H9 (cell line): Measurements from ENCODE around the gene SCGB3A2. TPM values are rescaled to one million over a fixed set of nuclear protein-coding genes. Genes with fewer than 3 reads are reported as not detected.

ENCODE experiments used
- DNase-seq: peaks from one replicate; pipeline ENCODE4 v3.0.0-alpha.2; 2017
- H2AFZ ChIP-seq: one replicate; pipeline ENCODE4 v1.6.1; 2013; ENCODE audit warnings: mild to moderate bottlenecking, low read length, control low read depth, moderate library complexity
- H2AK5ac ChIP-seq: 2 replicates; pipeline ENCODE4 v1.6.1; 2013; ENCODE audit warnings: low read length, control low read depth, mixed read lengths; ENCODE audit not compliant: insufficient read length
- H2BK120ac ChIP-seq: one replicate; pipeline ENCODE4 v1.6.1; 2013; ENCODE audit warnings: low read depth, mild to moderate bottlenecking, low read length, control low read depth, inconsistent platforms; ENCODE audit not compliant: poor library complexity, severe bottlenecking
- H2BK12ac ChIP-seq: 2 replicates; pipeline ENCODE4 v1.6.1; 2013; ENCODE audit warnings: low read length, control low read depth, mixed read lengths, low read depth; ENCODE audit not compliant: insufficient read length
- H2BK15ac ChIP-seq: 2 replicates; pipeline ENCODE4 v1.6.1; 2013; ENCODE audit warnings: low read depth, low read length, control low read depth
- H2BK20ac ChIP-seq: one replicate; pipeline ENCODE4 v1.6.1; 2013; ENCODE audit warnings: low read depth, mild to moderate bottlenecking, low read length, control low read depth, inconsistent platforms; ENCODE audit not compliant: poor library complexity, severe bottlenecking
- H2BK5ac ChIP-seq: 2 replicates; pipeline ENCODE4 v1.6.1; 2013; ENCODE audit warnings: low read length, control low read depth, mixed read lengths; ENCODE audit not compliant: insufficient read length
- H3K14ac ChIP-seq: 2 replicates; pipeline ENCODE4 v1.6.1; 2013; ENCODE audit warnings: low read length, control low read depth; ENCODE audit not compliant: insufficient read depth
- H3K18ac ChIP-seq: 2 replicates; pipeline ENCODE4 v1.6.1; 2013; ENCODE audit warnings: low read depth, mild to moderate bottlenecking, mixed read lengths, low read length, control low read depth; ENCODE audit not compliant: insufficient read length
- H3K23ac ChIP-seq: 2 replicates; pipeline ENCODE4 v1.6.1; 2013; ENCODE audit warnings: low read length, control low read depth, mixed read lengths, low read depth; ENCODE audit not compliant: insufficient read length
- H3K23me2 ChIP-seq: 2 replicates; pipeline ENCODE4 v1.6.1; 2013; ENCODE audit warnings: low read depth, mild to moderate bottlenecking, mixed read lengths, low read length, control low read depth; ENCODE audit not compliant: insufficient read length, poor library complexity, severe bottlenecking
- H3K27ac ChIP-seq: 2 replicates; pipeline ENCODE4 v1.5.1; 2013; ENCODE audit warnings: low read length, control low read depth, mixed read lengths, low read depth; ENCODE audit not compliant: insufficient read length
- H3K27me3 ChIP-seq: 2 replicates; pipeline ENCODE4 v1.6.1; 2013; ENCODE audit warnings: low read length, control low read depth, inconsistent platforms; ENCODE audit not compliant: insufficient read depth
- H3K4ac ChIP-seq: 2 replicates; pipeline ENCODE4 v1.6.1; 2013; ENCODE audit warnings: low read depth, mild to moderate bottlenecking, control low read depth, inconsistent platforms, low read length, moderate library complexity
- H3K4me1 ChIP-seq: 2 replicates; pipeline ENCODE4 v1.6.1; 2013; ENCODE audit warnings: low read length, control low read depth, inconsistent platforms; ENCODE audit not compliant: insufficient read depth
- H3K4me2 ChIP-seq: 2 replicates; pipeline ENCODE4 v1.6.1; 2013; ENCODE audit warnings: low read length, control low read depth, mixed read lengths; ENCODE audit not compliant: insufficient read length, insufficient read depth
- H3K56ac ChIP-seq: 2 replicates; pipeline ENCODE4 v1.6.1; 2013; ENCODE audit warnings: low read depth, mild to moderate bottlenecking, mixed read lengths, low read length, control low read depth; ENCODE audit not compliant: insufficient read length
- H3K79me1 ChIP-seq: 2 replicates; pipeline ENCODE4 v1.6.1; 2013; ENCODE audit warnings: low read depth, mild to moderate bottlenecking, moderate library complexity, low read length, control low read depth, inconsistent platforms; ENCODE audit not compliant: insufficient read depth, poor library complexity, severe bottlenecking
- H3K79me2 ChIP-seq: 2 replicates; pipeline ENCODE4 v1.6.1; 2013; ENCODE audit warnings: low read length, control low read depth, inconsistent platforms; ENCODE audit not compliant: insufficient read depth
- H3K9ac ChIP-seq: 2 replicates; pipeline ENCODE4 v1.6.1; 2013; ENCODE audit warnings: low read length, control low read depth, mixed read lengths; ENCODE audit not compliant: insufficient read length; ENCODE audit errors: extremely low read depth
- H3K9me3 ChIP-seq: one replicate; pipeline ENCODE4 v1.6.1; 2013; ENCODE audit warnings: low read depth, low read length, inconsistent platforms; ENCODE audit not compliant: control insufficient read depth
- H3T11ph ChIP-seq: one replicate; pipeline ENCODE4 v1.6.1; 2013; ENCODE audit warnings: mild to moderate bottlenecking, low read length, control low read depth, inconsistent platforms
- H4K20me1 ChIP-seq: one replicate; pipeline ENCODE4 v1.6.1; 2013; ENCODE audit not compliant: control insufficient read depth, insufficient read length, insufficient read depth
- H4K5ac ChIP-seq: 2 replicates; pipeline ENCODE4 v1.6.1; 2013; ENCODE audit warnings: low read depth, mild to moderate bottlenecking, mixed read lengths, low read length, control low read depth; ENCODE audit not compliant: insufficient read length
- H4K8ac ChIP-seq: replicated peaks from 2 replicates; pipeline ENCODE4 v1.6.1; 2013; ENCODE audit warnings: low read length, control low read depth, mixed read lengths, low read depth; ENCODE audit not compliant: insufficient read length
- H4K91ac ChIP-seq: 2 replicates; pipeline ENCODE4 v1.6.1; 2013; ENCODE audit warnings: low read depth, mild to moderate bottlenecking, moderate library complexity, mixed read lengths, low read length, control low read depth; ENCODE audit not compliant: insufficient read length
- H3K27ac Mint-ChIP-seq, 3 experiments: 2 replicates in 2 of 3; 3 replicates in 1 of 3; pipeline ENCODE4 v1.8.0; 2020 to 2021; ENCODE audit warnings: mixed read lengths in 3 of 3, mild to moderate bottlenecking in 1 of 3, moderate library complexity in 1 of 3
- H3K27me3 Mint-ChIP-seq: 2 replicates; pipeline ENCODE4 v1.8.0; 2021; ENCODE audit warnings: low read depth, mild to moderate bottlenecking, moderate library complexity, mixed read lengths
- H3K36me3 Mint-ChIP-seq, 3 experiments: 2 replicates in 2 of 3; 3 replicates in 1 of 3; pipeline ENCODE4 v1.8.0; 2020 to 2021; ENCODE audit warnings: low read depth in 3 of 3, mixed read lengths in 3 of 3; ENCODE audit not compliant: insufficient read depth in 1 of 3
- H3K4me1 Mint-ChIP-seq, 2 experiments: 2 replicates each; pipeline ENCODE4 v1.8.0; 2020; ENCODE audit warnings: mixed read lengths in 2 of 2
- H3K4me3 Mint-ChIP-seq, 2 experiments: 2 replicates in 1 of 2; 3 replicates in 1 of 2; pipeline ENCODE4 v1.8.0; 2020 to 2021; ENCODE audit warnings: mild to moderate bottlenecking in 2 of 2, mixed read lengths in 2 of 2, moderate library complexity in 1 of 2
- H3K9me3 Mint-ChIP-seq, 2 experiments: 2 replicates in 1 of 2; 3 replicates in 1 of 2; pipeline ENCODE4 v1.8.0; 2020; ENCODE audit warnings: mild to moderate bottlenecking in 2 of 2, mixed read lengths in 2 of 2, moderate library complexity in 1 of 2
- WGBS: extraction: QIAGEN DNeasy Blood & Tissue Kit; methylation state at CpG from one replicate; pipeline ENCODE4 v1.1.7; 2013; ENCODE audit warnings: missing lambda C conversion rate, low lambda C conversion rate, mixed read lengths; ENCODE audit not compliant: insufficient read length; ENCODE audit errors: extremely low coverage; 5-methylcytosine and 5-hydroxymethylcytosine counted together
- total RNA-seq: library from RNA; stranded (reverse); gene quantifications from 2 replicates; pipeline ENCODE4 v1.2.1, GENCODE V29; 2021
- TF ChIP-seq, protein P1 (sequence below): fragments of 200-600 bp; sonication (generic); conservative IDR thresholded peaks from 3 replicates; pipeline ENCODE4 v1.8.0; 2021; ENCODE audit warnings: antibody characterized with exemption, mild to moderate bottlenecking

Gene SCGB3A2
- total RNA-seq, 1 experiment from 2014 or later = 66.0 TPM

GRCh38 chr5:147860641-147861025 lies 17.9 kb upstream of the SCGB3A2 start:
- H3K4me3 Mint-ChIP-seq = no peak overlapping the region
- no peak overlapping the region for H3K4me2 ChIP-seq
- WGBS = no CpG with 5 or more reads among the region's 1 CpG

More at GRCh38 chr5:147860641-147861025, 17.9 kb upstream of the SCGB3A2 start:
- H3K56ac ChIP-seq = no peak overlapping the region
- H4K5ac ChIP-seq = no peak overlapping the region
- H3K9ac ChIP-seq = no peak overlapping the region
- Mint-ChIP-seq H3K36me3 (peaks cover 0 to 32% (median 12%) of the 10 kb centered on the region in 3 experiments; a peak in 6 of 7 replicates), H3K27me3 (no peaks in the 10 kb centered on the region), H3K27ac (peak overlapping the region; percentile 1 to 89 (median 45); a peak in 2 of 7 replicates), H3K9me3 (no peaks in the 10 kb centered on the region; a peak in 1 of 5 replicates), H3K4me1 (peaks cover 30 to 80% of the 10 kb centered on the region in 2 experiments)
- no peaks in the 10 kb centered on the region for H3K79me2 ChIP-seq
- H3K27ac ChIP-seq = peak overlapping the region; percentile 77
- no peak overlapping the region for H3T11ph ChIP-seq
- H3K79me1 ChIP-seq = no peaks in the 10 kb centered on the region
- TF ChIP-seq, protein P1, sequence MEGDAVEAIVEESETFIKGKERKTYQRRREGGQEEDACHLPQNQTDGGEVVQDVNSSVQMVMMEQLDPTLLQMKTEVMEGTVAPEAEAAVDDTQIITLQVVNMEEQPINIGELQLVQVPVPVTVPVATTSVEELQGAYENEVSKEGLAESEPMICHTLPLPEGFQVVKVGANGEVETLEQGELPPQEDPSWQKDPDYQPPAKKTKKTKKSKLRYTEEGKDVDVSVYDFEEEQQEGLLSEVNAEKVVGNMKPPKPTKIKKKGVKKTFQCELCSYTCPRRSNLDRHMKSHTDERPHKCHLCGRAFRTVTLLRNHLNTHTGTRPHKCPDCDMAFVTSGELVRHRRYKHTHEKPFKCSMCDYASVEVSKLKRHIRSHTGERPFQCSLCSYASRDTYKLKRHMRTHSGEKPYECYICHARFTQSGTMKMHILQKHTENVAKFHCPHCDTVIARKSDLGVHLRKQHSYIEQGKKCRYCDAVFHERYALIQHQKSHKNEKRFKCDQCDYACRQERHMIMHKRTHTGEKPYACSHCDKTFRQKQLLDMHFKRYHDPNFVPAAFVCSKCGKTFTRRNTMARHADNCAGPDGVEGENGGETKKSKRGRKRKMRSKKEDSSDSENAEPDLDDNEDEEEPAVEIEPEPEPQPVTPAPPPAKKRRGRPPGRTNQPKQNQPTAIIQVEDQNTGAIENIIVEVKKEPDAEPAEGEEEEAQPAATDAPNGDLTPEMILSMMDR = no peak
- no peak overlapping the region for H3K4ac ChIP-seq
- H2BK120ac ChIP-seq = no peak overlapping the region
- H3K18ac ChIP-seq = no peak overlapping the region
- no peak overlapping the region for H2AFZ ChIP-seq
- no peak overlapping the region for H2BK12ac ChIP-seq
- H2BK15ac ChIP-seq = no peak overlapping the region
- H3K23ac ChIP-seq = no peak overlapping the region
- no peaks in the 10 kb centered on the region for H3K9me3 ChIP-seq
- no peaks in the 10 kb centered on the region for H4K20me1 ChIP-seq
- H3K14ac ChIP-seq = no peak overlapping the region
- H3K23me2 ChIP-seq = no peaks in the 10 kb centered on the region
- H2BK20ac ChIP-seq = no peak overlapping the region
- H4K91ac ChIP-seq = no peak overlapping the region
- no peak overlapping the region for H2BK5ac ChIP-seq
- H3K27me3 ChIP-seq = no peaks in the 10 kb centered on the region
- DNase-seq = peak; percentile 43
- peaks cover 14% of the 10 kb centered on the region; the same call in 1 of the 2 replicates for H3K4me1 ChIP-seq
- H2AK5ac ChIP-seq = no peak overlapping the region
- H4K8ac ChIP-seq = no peak overlapping the region
